Smooth muscle cell of the brain vasculature (primary cell): Measurements from ENCODE around the gene IFNGR1.
"Not testable (repeated sequence)": the region's sequence is repeated elsewhere in the genome, so short reads cannot be mapped to it uniquely, and the experiment has no call there.

Experiments used
- DNase-seq: peaks from one replicate; pipeline ENCODE4 v3.0.0-alpha.2; 2012; ENCODE audit warnings: low read depth, low spot score

IFNGR1 gene

DNA sequence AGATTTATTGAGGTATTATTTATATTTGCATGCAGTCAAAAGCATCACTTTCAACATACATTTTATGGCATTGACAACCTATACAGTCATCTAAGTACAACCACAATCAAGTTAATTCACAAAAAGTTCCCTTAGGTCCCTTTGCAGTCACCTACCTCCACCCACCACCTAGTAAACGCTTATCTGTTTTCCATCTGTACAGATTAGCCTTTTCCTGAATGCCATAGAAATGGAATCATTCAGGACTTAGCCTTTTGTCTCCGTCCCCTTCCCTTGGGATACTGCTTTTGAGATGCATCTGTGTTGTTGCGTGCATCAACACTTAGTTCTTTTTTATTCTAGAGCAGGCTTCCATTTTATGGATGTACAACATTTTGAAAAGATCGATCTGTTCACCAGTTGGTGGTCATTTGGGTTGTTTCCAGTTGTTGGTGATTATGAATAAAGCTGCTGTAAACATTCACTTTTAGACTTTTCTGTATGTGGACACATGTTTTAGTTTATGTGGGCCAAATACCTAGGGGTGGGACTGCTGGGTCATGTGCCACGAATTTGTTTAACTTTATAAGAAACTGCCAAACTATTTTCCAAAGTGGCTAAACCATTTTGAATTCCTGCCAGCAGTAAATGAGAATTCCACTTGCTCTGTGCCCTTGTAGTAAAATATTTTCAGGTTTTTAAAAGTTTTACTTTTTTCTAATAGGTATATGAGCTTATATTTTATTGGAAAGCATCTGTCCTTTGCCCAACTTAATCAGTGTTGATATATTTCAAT, 17.6 kb upstream of the IFNGR1 start:
- no peak for DNase-seq

DNA sequence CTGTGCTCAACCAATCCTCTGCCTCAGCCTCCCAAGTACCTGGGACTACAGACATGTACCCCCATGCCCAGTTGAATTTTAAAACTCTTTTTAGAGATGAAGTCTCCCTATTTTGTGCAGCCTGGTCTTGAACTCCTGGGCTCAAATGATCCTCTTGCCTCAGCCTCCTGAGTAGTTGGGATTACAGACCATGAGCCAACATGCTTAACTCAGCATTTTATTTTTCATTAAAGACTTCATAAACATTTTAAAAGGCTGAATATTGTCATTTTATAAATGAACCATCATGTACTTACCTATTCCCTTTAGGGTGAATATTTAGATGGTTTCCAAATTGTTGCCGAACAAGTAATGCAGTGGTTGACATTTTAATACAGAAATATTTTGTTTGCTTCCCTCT, 16.5 kb upstream of the IFNGR1 start:
- DNase-seq = no peak

DNA sequence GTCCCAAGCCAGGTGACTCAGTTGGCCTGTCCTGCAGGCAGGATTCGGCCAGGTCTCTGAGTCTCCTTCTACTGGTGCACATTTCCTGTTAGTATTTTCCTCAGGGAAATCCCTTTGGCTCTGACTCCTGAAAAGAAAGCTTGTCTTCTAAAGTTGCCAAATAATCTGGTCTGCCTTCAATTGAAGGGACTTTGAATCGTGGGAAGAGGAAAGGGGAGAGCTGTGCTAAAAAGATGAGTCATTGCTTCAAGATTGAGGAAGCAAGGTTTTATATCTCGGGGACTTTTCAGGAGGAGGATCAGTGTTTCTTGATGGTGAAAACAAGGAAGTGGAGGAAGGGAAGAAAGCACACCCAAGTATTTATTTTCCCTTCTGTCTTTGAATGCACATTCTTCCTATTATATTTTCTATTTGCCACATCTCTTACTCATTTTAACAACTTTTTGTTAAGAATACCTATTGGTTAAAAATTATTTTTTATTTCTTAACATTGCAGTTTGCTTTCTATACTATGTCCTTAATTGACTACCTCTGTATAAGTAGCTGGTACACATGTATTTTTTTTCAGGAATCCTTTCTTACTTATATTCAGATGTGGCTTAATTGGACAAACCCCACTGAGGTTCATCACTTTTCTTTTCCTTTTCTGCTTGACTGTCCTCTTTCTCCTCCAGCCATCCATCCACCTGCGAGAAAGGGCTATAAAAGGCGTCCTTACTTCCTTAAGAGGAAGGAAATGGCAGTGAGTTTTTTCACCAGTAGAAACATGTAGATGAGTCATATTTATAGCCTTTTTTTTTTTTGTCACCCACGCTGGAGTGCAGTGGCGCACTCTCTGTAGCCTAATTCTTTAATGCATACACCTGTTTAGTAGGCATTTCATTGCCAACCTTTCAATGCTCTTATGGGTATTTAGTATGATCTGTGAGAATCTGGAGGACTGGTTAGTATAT, 15.0 kb upstream of the IFNGR1 start:
- peak; percentile 57 for DNase-seq

DNA sequence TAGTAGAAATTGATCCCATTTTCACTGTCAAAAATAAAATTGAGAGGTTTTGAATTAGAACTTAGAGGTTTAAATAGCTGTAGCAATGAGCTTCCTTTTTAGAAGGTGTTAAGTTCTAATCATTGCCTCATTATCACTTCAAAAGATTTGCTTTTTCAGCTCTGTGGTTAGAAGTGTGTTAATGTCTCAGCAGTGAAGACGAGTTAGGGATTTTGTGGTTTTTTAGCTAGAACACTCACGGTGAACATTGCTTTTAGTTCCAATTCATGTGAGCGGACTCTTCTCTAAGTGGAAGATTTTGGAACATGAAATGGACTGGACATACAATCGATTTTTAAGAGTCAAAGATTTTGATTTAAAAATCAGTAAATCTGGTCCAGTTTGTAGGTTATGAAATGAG, 12.7 kb upstream of the IFNGR1 start:
- DNase-seq = no peak

DNA sequence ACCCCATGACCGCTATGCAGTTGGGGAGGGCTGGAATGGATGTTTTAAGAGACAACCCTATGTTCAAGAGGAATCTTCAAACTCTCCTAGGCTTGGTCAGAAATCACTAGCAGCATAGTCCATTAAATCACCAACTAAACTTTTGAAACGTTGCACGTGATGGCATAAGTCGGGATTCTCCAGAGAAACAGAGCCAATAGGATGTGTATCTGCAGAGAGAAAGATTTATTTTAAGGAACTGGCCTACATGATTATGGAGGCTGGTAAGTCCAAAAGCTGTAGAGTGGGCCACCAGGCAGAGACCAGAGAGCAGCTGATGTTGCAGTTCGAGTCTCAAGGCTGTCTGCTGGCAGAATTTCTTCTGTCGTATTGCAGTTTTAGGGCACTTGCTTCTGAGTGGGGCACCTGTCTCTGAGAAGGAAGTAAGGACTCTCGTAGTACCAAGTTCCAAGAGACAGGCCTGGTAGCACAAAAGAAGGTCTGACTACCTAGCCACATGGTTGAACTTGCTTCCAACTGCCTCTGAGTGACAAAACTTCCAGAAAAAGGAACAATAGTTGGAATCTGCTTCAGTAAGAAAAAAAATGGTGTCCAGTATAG, 11.9 kb upstream of the IFNGR1 start:
- no peak for DNase-seq

DNA sequence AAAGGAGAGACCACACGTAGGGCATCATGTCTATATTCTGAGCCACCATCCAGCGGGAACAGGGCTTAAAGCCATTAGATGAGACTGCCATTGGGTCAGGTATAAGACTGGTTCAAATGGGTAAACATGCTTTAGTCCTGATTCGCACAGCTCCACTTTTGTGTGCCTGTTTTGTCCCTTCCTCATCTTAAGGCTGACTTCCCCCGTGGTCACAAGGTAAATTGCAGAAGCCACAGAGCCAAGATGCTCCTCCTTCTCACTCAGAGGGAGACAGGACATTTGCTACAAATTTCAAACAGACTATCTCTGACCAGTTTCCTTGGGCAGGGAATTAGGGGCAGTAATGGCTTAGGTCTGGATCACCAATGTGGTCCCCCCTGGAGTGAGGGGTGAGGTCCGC, 11.4 kb upstream of the IFNGR1 start:
- no peak for DNase-seq

DNA sequence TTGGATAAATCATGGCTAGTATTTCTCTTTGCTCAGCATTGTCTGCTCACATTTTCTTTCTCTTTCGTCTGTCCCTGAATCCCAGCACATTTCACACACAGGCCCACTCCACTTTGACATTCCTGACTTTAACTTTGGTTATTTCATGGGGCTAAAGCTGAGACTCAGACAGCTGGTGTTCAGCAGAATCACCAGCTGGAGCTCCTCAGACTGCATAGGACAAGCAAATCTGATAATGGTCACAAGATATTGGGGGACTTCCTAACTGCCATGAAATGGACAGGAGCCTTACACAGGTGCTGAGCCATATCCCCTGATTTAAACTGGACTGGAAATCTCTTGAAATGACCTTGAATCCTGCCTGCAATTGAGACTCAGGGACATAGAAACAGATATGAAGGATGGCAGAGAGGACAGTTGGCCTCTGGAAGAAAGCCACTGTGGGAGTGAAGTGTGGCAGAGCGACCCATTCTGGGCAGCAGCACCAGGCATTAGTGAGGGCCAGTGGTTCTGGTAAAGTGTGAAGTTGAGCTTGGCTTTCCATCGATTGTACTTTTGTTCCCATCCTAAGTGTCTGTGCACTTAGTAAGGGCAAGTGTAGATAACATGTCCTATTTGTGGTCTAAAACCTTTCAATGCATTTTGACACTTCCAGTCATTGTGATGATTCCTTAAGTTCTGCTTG, 10.0 kb upstream of the IFNGR1 start:
- no peak for DNase-seq

DNA sequence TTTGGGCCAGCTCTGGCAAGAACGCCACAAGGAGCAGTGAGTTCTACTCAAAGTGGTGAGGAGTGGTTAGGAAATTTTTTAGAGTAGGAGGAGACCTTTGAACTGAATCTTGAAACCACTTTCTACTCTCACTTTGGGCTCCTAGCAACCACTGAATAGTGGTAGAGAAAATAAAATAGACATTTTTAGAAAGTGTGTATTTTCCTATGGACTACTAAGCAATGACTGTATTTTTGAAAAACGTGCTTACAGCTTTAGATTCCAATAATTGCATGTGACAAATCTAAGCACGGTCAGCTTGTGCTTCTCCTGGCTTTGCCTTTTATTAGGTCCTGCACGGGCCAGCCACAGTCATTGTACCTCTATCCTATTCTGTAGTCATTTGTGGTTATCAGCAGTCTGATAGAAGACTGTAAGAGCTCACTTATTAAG, 8.7 kb upstream of the IFNGR1 start:
- DNase-seq = no peak

DNA sequence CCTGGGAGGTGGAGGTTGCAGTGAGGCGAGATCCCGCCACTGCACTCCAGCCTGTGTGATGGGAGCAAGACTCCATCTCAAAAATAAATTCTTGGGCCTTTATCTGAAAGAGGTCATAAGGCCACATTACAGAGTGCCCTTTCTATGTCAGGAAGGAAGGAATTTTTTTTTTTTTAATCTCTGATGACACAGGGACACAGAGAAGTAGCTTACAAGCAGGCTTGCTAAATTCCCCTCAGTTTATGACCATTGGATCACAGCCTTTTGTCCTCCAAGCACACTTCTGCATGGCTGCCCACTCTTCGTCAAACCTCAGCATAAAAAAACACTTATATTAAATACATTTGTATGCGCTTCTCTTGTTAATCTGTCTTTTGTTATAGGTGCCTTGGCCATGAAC, 7.5 kb upstream of the IFNGR1 start:
- DNase-seq = no peak

DNA sequence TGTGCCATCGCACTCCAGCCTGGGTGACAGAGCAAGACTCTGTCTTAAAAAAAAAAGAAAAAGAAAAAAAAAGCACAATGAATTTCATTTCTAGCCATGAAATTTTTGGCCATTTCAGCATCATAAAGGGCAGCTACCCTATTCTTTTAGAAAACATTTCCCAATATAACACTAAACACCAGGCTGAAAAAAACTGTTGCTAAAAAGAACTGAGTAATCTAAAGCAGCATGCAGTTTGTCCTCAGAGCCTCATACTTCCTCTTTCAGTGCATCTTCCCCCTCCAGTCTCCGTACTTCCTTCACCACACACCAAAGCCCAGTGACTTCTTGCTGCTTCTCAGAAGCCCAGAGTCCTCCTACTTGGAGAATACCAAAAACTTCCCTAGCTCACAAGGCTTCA, 5.6 kb upstream of the IFNGR1 start:
- DNase-seq = no peak

DNA sequence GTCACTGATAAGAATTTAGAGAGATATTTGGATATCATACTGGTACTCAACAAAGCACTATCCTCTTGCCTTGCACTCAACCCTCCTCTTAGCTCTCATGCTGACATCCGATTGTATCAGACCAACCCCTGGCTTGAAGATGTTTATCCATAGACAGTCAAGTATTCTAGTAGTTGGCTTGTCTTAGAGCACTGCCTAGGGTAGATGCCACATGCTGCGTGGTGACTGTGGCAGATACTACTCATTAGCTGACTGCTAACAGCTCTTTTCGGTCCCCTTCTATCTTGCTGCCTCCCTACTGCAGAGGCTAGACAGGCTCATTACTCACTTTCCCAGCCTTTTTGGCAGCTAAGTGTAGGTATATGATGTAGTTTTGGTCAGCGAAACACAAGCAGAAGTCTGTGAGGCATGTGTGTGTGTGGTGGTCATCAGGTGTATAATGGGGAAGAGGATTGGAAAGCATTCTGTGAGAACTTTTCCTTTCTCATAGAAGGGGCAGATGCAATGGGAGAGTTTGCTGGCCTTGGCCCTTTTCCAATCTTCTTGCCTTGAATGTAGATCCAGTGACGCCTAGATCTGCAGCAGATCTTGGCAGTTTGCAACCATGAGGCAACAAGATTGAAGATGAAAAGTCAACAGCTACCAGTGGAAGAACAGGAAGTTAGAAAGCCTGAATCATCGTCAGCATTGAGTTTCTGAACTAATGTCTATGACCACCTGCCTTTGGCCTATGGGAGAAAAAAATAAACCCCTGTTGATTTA, 4.4 kb upstream of the IFNGR1 start:
- peak; percentile 88 for DNase-seq

DNA sequence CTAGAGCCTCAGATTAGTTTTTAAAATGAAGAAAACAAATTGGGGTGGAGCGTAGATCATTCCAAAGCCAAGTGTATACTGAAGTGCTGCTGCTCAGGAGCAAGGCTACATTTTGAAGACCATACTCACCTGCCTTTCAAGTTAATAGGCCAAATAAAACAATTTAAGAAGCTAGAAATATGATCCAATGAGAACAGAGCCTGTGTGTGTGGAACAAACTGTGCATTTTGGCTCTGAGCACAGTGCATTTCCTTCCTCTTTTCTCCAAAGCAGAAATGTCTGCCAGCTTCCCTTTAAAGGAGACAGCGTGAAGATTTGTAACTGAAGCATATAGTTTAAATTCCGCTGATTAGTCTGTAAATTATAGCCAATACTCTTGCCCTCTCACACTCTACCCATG, 3.2 kb upstream of the IFNGR1 start:
- no peak for DNase-seq

DNA sequence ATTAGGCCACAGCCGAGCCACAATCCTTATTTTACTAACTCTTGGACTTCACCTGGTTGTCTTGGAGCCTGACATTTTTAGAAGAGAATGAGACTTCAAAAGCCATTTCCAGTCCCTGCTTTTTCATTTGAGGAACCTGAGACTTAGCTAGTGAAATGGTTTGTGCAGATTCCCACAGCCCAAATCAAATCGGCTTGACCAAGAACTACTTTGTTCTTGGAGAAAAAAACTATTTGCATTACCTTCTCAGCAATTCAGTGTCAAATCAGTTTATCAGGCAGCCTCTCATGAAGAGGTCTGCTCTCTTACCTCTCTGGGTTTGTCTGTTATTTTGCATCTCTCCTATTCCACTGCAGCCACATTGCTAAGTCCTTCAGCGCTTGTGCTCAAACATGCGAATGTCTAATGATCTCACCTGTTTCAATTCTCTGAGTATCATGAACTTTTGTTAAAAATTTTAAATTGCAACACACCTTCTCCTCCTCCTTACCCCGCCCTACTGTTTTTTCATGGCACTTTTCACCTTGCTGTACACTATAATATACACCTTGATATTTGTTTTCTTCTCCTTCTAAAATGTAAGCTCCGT, 573 bp upstream of the IFNGR1 start:
- no peak for DNase-seq

DNA sequence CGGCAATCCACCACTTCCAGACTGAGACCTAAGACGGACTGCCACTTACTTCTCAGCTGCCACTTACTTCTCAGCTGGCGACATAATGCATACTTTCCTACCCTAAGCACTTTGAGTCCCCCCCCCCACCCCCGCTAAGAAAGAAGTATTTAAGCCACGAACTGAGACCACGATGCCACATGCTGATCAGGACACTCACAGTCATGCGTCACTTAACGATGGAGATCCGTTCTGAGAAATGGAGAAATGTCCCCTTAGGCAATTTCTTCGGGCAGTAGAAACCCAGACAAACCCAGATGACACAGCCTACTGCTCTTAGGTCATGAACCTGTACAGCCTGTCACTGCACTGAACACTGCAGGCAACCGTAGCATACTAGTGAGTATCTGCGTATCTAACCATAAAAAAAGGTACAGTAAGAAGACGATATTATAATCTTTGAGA, 690 bp downstream of the IFNGR1 start:
- no peak for DNase-seq

DNA sequence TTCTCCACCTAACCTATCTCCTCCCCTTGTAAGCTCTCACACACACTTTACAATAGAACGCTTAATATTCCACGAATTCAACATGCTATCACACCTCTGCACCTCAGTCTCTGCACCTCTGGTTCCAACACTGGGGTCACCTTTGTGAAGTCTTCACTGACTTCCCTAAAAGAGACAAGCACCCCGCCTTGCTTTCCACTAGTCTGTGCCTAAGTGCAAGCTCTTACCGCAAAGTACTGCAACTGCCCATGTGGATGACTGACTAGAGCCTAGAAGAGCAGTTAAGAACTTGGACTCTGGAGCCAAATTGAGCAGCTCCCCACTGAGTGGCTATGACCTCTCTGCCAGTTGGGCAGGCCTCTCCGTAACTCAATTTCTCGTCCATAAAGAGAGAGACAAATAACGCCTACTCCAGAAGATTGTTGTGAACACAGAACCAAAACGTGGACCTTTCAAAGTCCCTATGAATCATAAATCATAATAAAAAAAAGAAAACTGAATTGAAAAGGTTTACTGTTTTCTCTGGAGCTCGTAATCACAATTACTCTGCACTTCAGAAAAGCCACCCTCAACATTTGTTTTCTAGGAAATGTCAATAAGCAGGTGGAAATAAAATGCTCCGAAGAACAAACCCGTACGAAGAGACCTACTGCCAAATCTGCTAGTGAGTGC, 1.2 kb downstream of the IFNGR1 start:
- no peak for DNase-seq

DNA sequence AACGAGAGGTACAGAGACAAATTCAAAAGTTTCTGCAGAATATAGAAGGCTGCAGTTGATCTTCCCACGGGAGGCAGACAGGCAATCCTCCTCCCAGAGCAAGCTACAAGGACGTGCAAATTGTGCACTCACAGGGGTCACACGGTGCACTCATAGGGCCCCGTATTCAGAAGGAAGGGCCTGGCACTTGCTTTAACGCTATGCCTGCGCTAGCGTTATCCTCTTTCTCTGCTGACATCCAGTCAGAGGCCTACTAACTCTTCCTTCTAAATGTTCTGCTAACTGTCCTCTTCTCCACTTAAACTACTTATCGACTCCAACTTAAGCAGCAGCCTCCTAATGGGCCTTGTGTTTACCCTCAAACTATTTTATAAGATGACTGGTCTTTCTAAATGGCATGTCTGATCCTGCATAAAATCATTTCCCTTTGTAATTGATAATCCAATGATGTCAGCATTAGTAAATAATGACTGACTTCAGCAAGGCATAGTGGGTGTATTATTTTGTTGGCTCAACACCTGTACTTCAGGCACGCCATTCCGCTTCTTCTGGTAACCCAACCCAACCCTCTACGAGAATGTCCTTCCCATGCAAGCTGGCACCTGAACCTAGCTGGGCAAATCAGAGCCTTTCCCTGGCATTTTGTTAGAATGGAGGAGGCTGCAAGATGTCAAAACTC, 2.2 kb downstream of the IFNGR1 start:
- DNase-seq = no peak

DNA sequence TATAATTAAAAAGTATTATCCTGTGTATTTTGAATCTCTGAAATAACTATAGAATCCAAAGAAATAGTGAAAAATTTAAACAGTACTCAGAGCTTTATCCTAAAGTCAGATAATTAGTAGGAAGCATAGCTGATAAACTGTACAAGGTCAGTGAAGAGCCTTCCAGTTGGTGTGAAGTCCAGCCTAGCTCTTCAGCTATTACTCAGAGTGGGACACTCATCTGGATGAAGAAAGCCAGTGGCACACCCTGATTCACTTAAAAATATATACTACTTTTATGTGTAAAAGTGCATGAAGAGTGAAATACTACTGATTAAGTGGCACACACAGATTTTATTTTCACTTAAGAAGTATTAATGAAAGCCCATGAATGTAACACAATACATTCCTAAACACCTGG, 3.1 kb downstream of the IFNGR1 start:
- DNase-seq = no peak

DNA sequence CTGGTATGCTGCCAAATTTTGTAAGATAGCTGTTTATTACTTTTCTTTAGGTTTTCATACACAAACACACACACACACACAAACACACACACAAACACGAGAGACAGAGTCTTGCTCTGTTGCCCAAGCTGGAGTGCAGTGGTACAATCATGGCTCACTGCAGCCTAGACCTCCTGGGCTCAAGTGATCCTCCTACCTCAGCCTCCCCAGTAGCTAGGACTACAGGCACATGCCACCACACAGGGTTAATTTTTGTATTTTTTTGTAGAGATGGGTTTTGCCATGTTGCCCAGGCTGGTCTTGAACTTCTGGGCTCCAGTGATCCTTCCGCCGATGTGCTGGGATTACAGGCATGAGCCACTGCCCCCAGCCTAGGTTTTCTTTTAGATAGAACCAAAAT, 3.6 kb downstream of the IFNGR1 start:
- DNase-seq = not testable (repeated sequence)

DNA sequence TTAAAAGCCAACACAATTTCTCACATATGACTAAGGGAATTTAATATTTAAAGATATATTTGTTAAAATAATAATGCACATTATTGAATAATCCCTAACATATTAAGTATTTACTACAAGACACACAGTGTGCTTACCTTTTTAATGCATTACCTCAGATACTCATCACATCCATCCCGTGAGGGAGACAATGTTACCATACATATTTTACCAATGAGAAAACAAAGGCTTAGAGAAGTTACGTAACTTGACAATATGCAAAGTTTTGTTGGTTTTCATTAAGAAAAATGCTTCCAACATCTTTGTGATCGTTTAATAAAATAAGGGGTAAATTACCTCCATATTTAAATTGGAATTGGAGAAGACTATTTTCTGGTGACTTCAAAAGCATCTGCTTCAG, 4.3 kb downstream of the IFNGR1 start:
- no peak for DNase-seq

DNA sequence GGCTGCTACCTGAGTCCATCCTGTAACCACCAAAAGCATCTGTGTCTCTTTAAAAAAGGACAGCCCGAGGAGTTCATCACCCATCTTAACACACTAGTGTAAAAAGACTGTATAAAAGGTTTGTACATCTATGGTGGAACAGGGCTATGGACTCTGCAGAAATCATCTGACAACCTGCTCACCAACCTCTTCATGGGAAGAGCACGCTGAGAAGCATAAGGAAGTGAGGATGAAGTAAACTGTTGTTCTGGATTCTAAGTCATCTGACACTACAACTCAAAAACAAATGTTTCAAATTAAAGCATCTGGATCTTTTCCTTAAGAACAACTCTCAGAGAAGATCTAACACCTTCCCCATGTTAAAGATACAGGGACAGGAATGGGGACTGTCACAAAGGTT, 5.4 kb downstream of the IFNGR1 start:
- DNase-seq = no peak
